Activated CD4-positive, alpha-beta T cell treated with anti-CD3 and anti-CD28 coated beads, Interleukin-2, amount 50 U/mL, for 24 hours (primary cell): ENCODE data around the gene ATP1B3.
"Not testable (repeated sequence)": the region's sequence is repeated elsewhere in the genome, so short reads cannot be mapped to it uniquely, and the experiment has no call there.

ENCODE experiments used
- DNase-seq, 2 donors: peaks; one replicate each; pipeline ENCODE4 v3.0.0-alpha.2; 2020; ENCODE audit warnings: low read depth in 1 of 2, low spot score in 1 of 2

The ATP1B3 gene

GRCh38 chr3:141941093-141941492 lies 64.7 kb downstream of the ATP1B3 start:
- no peak for DNase-seq

DNA sequence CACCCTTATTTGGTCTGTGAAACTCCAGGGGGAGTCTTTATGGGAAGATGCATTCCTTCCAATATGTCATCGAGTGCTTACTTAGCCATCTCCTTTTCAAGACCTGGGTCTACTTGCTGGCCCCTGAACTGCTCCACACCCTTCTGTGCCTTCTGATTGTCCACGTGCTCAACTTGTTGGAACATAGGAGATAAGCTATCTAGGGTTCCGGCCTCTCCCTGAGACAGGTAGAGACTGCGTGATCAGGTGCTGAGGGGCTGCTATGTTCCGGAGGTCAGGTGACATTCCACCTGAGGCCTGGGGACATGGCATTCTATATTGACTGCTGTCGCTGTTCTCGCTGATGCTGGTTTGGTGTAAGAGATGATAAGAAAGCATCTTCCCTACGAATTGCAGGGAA lies 65.6 kb downstream of the ATP1B3 start:
- no peak for DNase-seq

GRCh38 chr3:141945726-141946485 lies 69.5 kb downstream of the ATP1B3 start:
- no peak for DNase-seq

- no peak for DNase-seq
Observed at GRCh38 chr3:141949399-141949798, 73.0 kb downstream of the ATP1B3 start.

DNA sequence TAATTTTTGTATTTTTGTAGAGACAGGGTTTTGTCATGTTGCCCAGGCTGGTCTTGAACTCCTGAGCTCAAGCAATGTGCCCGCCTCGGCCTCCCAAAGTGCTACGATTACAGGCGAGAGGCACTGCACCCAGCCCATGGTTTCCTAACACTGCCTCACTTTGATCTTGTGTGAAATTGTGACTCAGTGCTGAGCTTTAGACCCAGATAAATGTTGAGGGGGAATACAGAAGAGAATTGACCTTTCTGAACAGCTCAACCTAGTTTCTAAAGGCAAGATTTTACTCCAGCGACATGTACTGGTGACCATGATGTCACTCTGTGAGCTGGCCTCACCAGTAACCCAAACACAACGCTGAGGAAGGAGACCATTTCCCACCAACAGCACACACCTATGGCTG lies 73.5 kb downstream of the ATP1B3 start:
- DNase-seq: no peak

GRCh38 chr3:141950572-141951493 lies 74.4 kb downstream of the ATP1B3 start:
- no peak for DNase-seq

- DNase-seq: no peak
Observed at GRCh38 chr3:141952611-141953010, 76.2 kb downstream of the ATP1B3 start.

- no peak for DNase-seq
Observed at GRCh38 chr3:141955175-141955574, 78.7 kb downstream of the ATP1B3 start.

DNA sequence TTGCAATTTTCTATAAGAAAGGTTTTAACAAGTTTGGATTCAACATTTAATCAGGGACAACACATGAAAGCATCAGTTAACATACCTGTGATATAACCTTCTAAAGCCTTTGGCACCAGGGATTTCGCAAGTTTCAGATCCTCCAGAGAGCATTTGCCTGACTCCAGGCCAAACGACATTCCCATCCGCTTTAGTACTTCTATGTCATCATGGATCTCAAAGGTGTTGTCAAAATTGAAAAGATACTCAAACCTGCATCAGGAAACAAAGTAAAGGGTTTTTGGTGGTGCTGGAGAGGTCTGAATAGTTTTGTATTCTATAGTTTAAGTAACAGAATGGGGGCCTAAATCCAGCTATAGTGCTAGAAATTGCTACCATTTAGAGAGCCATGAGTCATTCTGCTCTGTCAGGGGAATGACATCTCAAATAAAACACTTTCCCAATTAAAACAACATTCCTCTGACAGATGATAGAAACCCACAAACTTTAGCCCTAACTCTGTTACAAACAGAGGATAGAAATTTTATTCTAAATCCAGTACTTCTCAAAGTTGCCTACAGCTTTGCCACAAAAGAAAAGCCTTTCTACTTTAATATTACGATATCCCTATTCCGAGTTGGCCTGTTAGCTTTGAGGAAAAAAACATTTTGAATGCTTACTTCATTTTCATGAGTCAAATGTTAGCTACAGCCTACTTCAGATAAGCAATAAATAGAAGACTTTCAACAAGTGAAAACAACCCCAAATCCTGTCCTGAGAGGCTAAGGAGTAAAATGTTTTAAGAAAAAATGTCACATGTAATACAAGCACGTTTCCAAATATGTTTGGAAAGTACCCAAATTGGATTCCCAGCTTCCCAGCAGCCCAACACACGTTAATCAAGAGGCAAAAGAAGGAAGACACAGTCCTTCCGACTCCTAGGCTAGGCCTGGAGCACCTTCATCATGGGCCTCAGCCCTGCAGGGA lies 83.4 kb downstream of the ATP1B3 start:
- no peak for DNase-seq

DNA sequence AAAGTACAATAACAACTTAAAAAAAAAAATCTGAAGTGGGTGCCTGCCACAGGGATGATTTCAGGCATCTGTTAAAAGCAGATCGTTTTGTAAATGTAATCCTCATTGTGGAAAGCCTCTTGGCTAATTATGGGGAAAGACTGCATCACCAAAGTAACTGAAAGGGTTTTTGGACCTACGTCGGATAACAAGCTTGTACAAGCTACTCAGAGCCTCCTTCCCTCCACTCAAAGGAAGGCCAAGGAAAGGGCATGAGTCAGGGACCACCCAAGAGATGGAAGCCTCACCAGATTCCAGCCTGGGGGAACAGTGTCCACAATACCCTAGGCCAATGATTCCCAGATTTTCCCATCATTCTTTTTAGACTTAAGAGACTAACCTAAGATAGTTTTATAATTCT lies 84.3 kb downstream of the ATP1B3 start:
- DNase-seq: no peak

DNA sequence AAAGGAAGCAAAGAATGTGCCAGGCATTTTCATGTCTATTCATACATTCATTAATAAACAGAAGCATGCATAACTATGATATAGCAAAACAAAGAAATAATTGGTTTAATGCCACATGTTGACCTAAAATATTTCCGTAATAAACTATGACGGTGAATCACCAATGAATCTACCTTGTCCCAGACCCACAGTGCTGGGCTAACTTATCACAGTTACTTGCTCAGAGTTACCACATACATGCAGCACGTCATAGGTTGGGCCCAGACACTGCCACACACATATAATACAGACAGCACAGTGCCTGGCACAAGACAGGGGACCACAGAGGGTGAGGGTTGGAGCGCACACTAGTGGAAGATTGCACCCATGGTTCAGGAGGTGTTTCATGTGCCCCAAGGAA lies 86.9 kb downstream of the ATP1B3 start:
- no peak for DNase-seq

- no peak for DNase-seq
Observed at GRCh38 chr3:141965471-141965870, 89.0 kb downstream of the ATP1B3 start.

GRCh38 chr3:141969711-141970110 lies 93.3 kb downstream of the ATP1B3 start:
- no peak for DNase-seq

- DNase-seq: no peak
Observed at GRCh38 chr3:141971571-141971970, 95.1 kb downstream of the ATP1B3 start.

GRCh38 chr3:141972399-141972798 lies 96.0 kb downstream of the ATP1B3 start:
- no peak for DNase-seq

GRCh38 chr3:141974777-141975176 lies 98.3 kb downstream of the ATP1B3 start:
- not testable (repeated sequence) for DNase-seq
